ENCODE measurements around the gene CDH13.

- TF ChIP-seq CTCF (IDR thresholded peaks at IDR 0.05; ENCODE audit: low read depth, low read length, poor library complexity, severe bottlenecking) (no peak), EZH2phosphoT487 (IDR thresholded peaks at IDR 0.05; ENCODE audit: borderline replicate concordance, low read length) (no peak)
These were observed 573.4 kb downstream of the CDH13 start for GRCh38 chr16:83200005-83200779.

All from DOHH2 (cell line).